Measurements from ENCODE around the gene MYMK.

The MYMK gene

GRCh38 chr9:133518706-133519449 lies 5.9 kb downstream of the MYMK start:
- no peak for DNase-seq (ENCODE audit: low read depth)

GRCh38 chr9:133518200-133518599 lies 6.6 kb downstream of the MYMK start:
- no peak for DNase-seq (ENCODE audit: low read depth)

- no peak for DNase-seq (ENCODE audit: low read depth)
These were observed 7.0 kb downstream of the MYMK start for GRCh38 chr9:133517711-133518110.

- DNase-seq (ENCODE audit: low read depth): no peak
These were observed 7.8 kb downstream of the MYMK start for GRCh38 chr9:133516961-133517350.

GRCh38 chr9:133516256-133516960 lies 8.4 kb downstream of the MYMK start:
- DNase-seq (ENCODE audit: low read depth): no peak

DNA sequence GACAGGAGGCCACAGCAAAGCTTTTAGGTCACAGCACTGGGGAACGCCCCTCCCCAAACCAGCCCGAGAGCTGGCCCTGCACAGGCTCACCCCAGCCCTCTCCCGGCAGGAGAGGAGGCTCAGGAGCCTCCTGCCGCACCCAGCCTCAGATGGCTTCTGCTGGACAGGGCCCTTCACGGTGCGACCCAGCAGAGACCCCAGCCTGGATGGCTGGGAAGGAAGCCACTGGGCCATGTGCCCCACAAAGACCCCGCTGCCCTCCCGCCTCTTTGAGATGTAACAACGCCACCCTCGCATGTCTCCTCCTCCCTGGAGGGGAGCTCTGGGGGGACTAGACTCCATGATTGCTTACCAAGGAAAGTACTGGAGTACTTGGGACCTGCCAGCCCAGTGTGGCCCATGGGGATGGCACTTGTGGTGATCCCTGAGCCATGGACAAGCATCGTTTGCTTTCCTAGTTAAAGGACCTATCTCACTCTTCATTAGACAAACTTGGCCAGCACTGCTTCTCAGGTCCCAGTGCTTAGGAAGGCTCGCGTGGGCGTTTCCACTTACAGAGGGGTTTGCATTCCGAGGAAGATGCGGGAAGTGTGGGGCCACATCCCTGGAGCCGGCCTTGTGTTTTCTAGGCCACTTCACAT lies 9.0 kb downstream of the MYMK start:
- no peak for DNase-seq (ENCODE audit: low read depth)

DNA sequence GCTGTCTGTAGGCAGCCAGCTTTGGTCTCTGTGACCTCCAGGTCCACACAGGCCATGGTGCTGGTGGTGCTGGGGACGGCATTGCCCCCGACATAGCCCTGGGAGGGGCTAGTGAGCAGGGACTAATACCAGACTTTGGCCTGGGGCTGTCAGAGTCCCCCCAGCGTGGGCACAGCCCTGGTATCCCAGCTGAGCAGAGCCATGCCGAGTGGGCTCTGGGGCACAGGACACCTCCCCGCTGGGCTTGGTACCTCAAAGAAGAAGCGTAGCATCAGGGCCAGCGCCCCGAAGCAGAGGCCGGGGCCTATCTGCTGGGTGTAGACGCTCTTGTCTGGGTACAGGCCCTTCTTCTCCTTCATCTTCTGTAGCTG lies 9.5 kb downstream of the MYMK start:
- DNase-seq (ENCODE audit: low read depth): no peak

GRCh38 chr9:133514460-133515239 lies 10.1 kb downstream of the MYMK start:
- no peak for DNase-seq (ENCODE audit: low read depth)

- no peak for DNase-seq (ENCODE audit: low read depth)
These were observed 11.3 kb downstream of the MYMK start for GRCh38 chr9:133513214-133514100.

DNA sequence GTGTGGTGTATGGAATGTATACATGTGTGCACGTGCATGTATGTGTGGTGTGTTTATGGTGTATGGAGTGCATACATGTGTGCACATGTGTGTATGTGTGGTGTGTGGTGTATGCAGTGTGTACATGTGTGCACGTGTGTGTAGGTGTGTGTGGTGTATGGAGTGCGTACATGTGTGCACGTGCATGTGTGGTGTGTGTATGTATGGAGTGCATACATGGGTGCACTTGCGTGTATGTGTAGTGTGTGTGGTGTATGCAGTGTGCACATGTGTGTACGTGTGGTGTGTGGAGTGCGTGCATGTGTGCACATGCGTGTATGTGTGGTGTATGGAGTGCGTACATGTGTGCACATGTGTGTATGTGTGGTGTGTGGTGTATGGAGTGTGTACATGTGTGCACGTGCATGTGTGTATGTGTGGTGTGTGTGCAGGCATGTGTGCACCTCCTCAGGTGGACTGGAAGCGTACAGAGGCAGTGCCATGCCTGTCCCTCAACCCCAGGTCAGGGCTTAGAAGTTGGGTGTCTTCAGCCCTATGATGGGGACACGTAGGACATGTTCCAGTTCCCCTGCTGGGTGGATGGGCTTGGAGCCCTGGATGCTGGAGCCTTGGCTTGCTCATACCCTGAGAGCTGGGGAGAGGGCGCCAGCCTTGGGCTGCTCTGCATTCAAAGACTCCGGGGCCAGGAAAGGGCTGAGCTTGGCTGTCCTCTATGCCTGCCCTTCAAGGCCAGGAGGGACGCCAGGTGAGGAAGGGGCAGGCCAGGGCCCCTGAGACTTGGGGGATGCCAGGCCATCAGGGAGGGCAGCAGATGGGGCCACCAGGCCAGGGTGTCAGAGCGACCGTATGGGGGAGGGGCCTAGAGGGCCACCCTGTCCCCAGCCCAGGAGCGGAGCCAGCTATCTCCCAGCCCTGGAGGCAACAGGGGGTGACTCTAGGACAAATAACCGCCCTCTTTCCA lies 12.2 kb downstream of the MYMK start:
- DNase-seq (ENCODE audit: low read depth): no peak

- no peak for DNase-seq (ENCODE audit: low read depth)
These were observed 13.2 kb downstream of the MYMK start for GRCh38 chr9:133511607-133512006.

- no peak for DNase-seq (ENCODE audit: low read depth)
These were observed 13.7 kb downstream of the MYMK start for GRCh38 chr9:133510926-133511505.

DNA sequence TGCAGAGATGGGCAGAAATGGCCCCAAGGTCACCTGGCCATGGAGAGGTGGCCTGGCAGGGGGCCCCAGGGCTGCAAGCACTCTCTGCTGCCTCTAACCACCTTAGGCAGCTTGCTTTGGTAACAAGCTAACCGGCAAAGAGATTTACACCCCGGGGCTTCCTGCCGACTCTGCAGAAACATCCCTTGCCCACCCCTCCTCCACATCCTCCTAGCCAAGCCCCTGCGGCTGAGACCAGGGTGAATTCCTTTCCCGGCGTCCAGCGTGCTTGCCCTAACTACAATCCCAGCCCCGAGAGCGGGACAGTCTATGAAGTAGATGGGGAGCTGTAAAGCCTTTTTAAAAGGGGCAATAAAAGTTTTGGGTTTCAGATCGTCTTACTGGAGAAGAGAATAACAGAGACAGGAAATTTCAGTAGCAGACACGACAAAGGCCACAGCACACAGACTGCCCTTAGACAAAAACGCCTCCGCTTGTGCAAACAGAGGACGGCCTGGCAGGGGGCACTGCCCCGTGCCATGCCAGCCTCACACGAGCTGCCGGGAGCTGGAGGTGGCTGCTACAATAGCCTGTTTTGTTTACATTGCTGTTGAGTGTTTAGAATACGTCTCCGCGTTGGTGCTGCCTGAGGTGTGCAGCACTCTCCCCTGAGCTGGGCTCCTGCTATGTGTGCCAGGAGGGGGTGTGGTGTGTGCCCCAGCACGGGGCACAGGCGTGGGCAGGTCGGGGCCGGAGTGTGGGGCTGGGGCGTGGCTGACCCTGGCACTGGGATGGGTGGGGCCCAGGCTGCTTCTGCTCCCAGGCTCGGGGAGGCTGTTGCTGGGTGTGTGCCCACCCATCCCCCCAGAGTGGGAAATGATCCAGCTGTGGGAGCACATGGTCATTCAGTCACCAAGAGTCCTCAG lies 15.3 kb downstream of the MYMK start:
- no peak for DNase-seq (ENCODE audit: low read depth)

DNA sequence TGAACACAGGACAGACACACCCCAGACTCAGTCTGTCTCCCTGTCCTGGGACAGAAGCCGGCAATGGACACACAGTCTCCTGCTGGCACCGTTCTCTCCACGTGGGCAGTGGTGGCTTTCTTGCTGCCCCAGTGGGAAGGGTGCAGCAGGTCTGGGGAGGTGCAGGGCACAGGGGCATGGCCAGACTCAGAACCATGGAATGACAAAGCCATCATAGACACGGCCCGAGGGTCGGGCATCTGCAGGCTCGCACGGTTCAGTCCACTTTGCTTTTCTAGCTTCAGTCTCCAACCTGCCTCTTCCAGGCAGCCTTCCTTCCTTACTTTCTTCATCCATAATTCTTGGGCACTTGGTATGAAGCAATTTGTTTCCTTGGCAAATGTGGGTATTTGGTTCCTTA lies 16.7 kb downstream of the MYMK start:
- no peak for DNase-seq (ENCODE audit: low read depth)

DNA sequence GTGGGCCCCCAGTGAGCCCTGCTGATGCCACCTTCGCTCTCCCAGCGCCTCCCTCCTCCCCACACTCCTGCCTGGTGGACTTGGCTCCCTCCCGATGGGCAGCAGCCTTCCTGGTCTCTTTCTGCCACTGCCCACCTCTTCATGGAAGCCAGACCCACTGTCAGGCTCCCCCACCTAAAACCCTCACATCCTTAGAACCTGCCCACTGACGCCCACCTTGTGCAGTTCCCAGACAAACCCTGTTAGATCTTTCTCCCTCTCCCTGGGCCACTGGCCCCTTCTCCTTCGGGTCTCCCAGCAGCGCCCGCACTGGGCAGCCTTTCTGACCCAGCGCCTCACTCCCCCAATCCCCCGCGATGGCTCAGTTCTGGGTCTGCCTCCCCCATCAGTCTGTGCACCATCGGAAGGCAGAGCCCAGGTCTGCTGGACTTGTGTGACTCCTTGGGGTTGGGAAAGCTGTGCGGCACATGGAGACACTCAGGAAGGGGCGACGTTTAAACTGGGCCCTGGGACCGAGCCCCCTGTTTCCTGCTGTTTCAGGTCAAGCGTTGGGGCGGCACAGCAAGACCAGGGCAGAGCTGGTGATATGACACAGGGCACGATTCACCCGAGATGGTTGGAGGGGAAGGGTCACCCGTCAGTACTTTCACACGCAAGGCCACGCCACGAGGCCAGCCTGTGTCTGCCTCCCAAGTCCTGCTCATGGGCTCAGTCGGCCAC lies 17.4 kb downstream of the MYMK start:
- DNase-seq (ENCODE audit: low read depth): no peak

DNA sequence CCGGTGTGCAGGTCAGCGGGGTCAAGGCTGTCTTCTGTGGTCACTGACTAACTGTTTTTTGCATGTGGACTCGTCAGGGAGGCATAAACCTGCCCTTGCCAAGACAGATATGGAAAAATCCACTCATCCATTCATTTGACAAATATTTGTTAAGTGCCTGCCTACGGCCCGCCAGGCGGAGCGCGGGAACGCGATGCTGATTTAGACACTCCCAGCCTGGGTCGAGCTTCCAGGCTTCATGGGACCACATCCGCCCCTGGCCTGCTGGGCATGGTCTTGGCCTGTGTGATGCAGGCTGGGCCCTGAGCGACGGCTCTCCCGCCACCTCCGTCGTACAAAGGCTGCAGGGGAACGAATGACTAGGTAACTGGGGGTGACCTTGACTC lies 18.1 kb downstream of the MYMK start:
- DNase-seq (ENCODE audit: low read depth): no peak

DNA sequence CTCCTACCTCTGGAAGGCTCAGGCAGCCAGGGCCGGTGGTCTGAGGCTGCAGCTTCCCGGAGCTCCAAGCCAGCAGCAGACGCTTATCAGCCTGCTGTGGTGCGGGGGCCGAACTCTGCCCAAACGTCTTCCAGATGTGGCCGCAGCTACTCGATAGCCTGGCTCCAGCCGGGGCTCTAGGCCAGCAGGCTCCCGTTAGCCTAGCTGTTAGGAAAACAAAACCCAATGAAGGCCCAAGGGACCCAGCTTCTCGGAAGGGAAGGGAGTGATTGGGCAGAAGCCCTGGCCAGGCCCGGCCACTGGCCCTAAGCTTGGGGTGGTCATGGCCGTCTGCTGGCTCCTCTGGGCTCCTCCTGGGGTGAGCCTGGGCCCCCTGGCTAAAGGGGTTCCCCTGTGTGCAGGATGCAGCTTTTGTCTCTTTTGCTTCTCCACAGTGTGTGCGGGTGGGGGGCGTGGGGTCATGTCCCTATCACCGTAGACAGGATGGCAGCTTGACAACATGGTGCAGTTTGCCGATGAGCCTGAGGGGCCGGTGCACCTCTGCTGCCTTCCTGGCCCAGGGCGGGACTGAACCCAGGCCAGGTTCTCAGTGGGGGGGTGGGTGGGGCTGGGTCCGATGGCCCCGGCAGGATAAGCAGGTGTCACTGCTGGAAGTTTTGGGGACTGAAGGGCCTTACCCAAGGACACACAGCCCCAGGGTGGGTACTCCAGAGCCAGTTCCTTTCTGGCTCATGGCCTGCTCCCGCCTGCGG lies 18.7 kb downstream of the MYMK start:
- no peak for DNase-seq (ENCODE audit: low read depth)

Data from activated T-helper 1 cell treated with Interleukin-2 at 50 U/mL for 16 hours (primary cell).